SK-N-MC (cell line): Measurements from ENCODE around the gene MRPL55.

Source experiments
- EZH2 ChIP-seq: fragments of 200-600 bp; sonication (generic); IDR thresholded peaks from one replicate; pipeline ENCODE4 v1.6.1; 2017; ENCODE audit warnings: antibody characterized with exemption
- POLR2AphosphoS5 ChIP-seq: IDR thresholded peaks from 2 replicates; pipeline ENCODE4 v1.6.1; 2012; ENCODE audit warnings: mild to moderate bottlenecking, low read depth, low read length, borderline replicate concordance

- no peak for TF ChIP-seq EZH2
- peak; percentile 41; the same call in 1 of the 2 replicates for TF ChIP-seq POLR2AphosphoS5
Measured at GRCh38 chr1:228098323-228098931, 10.7 kb downstream of the MRPL55 start.
